AG09309 (cell line): ENCODE results near the gene CAMSAP3.

ENCODE experiments used
- DNase-seq: peaks from one replicate; pipeline ENCODE4 v3.0.0-alpha.2; 2010; ENCODE audit warnings: low read depth
- H3K4me3 ChIP-seq: 2 replicates; pipeline ENCODE4 v1.5.1; 2011; ENCODE audit warnings: mild to moderate bottlenecking, low read depth, low read length, moderate library complexity; ENCODE audit not compliant: control insufficient read depth
- TF ChIP-seq, protein P1 (sequence below): IDR thresholded peaks from 2 replicates; pipeline ENCODE4 v1.5.1; 2011; ENCODE audit warnings: mild to moderate bottlenecking, low read depth, low read length, inconsistent platforms; ENCODE audit not compliant: insufficient read depth, control insufficient read depth; ENCODE audit errors: missing control alignments

Gene CAMSAP3, protein sequence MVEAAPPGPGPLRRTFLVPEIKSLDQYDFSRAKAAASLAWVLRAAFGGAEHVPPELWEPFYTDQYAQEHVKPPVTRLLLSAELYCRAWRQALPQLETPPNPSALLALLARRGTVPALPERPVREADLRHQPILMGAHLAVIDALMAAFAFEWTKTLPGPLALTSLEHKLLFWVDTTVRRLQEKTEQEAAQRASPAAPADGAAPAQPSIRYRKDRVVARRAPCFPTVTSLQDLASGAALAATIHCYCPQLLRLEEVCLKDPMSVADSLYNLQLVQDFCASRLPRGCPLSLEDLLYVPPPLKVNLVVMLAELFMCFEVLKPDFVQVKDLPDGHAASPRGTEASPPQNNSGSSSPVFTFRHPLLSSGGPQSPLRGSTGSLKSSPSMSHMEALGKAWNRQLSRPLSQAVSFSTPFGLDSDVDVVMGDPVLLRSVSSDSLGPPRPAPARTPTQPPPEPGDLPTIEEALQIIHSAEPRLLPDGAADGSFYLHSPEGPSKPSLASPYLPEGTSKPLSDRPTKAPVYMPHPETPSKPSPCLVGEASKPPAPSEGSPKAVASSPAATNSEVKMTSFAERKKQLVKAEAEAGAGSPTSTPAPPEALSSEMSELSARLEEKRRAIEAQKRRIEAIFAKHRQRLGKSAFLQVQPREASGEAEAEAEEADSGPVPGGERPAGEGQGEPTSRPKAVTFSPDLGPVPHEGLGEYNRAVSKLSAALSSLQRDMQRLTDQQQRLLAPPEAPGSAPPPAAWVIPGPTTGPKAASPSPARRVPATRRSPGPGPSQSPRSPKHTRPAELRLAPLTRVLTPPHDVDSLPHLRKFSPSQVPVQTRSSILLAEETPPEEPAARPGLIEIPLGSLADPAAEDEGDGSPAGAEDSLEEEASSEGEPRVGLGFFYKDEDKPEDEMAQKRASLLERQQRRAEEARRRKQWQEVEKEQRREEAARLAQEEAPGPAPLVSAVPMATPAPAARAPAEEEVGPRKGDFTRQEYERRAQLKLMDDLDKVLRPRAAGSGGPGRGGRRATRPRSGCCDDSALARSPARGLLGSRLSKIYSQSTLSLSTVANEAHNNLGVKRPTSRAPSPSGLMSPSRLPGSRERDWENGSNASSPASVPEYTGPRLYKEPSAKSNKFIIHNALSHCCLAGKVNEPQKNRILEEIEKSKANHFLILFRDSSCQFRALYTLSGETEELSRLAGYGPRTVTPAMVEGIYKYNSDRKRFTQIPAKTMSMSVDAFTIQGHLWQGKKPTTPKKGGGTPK

DNA sequence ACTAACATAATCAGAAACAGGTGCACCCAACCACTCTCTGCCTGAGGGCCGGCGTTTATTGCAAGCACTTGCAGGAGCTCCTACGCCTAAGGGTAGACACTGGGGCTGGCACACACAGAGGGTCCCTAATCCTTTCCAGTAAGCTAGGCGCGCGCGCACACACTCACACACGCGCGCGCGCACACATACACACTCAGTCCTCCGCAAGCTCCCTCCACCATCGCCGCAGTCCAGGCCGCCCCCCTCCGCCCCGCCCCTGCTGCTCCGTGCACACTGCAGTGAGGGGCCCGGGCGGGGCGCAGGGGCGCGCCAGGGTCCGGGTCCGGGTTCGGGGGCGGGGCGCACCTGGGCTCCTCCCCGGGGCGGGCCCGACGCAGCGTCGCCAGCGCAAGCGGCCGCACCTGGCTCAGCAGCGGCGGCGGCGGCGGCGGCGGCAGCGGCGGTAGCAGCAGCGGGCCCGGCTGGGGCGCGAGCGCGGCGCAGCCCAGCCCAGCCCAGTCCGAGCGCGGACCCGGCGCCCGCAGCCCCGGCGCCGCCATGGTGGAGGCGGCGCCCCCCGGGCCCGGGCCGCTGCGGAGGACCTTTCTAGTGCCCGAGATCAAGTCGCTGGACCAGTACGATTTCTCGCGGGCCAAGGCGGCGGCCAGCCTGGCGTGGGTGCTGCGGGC is at the start of gene CAMSAP3:
CAMSAP3 (plus strand) TSS at position 398 of the 668 bp plus-strand sequence; CDS start at position 538, 140 bp downstream.
- TF ChIP-seq, protein P1, sequence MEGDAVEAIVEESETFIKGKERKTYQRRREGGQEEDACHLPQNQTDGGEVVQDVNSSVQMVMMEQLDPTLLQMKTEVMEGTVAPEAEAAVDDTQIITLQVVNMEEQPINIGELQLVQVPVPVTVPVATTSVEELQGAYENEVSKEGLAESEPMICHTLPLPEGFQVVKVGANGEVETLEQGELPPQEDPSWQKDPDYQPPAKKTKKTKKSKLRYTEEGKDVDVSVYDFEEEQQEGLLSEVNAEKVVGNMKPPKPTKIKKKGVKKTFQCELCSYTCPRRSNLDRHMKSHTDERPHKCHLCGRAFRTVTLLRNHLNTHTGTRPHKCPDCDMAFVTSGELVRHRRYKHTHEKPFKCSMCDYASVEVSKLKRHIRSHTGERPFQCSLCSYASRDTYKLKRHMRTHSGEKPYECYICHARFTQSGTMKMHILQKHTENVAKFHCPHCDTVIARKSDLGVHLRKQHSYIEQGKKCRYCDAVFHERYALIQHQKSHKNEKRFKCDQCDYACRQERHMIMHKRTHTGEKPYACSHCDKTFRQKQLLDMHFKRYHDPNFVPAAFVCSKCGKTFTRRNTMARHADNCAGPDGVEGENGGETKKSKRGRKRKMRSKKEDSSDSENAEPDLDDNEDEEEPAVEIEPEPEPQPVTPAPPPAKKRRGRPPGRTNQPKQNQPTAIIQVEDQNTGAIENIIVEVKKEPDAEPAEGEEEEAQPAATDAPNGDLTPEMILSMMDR: no peak
- DNase-seq: no peak
- no peak within 1 kb of the TSS for H3K4me3 ChIP-seq

DNA sequence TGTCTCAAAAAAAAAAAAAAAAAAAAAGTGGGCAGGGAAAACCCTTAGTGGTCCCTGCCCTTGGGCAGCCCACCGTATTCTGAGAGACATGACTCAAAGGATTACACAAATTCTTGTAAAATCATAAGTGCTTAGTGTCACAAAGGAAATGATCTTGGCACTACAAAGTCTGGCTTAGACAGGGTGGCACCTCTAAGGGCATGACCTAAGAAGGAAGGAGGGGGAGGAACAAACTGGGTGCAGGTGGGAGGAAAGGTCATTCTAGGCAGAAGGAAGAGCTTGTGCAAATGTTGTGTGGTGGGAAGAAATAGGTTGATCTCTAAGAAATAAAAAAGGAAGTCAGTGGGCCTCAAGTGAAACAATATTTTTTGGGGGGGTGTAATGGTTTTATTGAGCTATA is 49.8 kb upstream of the CAMSAP3 start:
- TF ChIP-seq, protein P1: no peak
- DNase-seq: no peak

DNA sequence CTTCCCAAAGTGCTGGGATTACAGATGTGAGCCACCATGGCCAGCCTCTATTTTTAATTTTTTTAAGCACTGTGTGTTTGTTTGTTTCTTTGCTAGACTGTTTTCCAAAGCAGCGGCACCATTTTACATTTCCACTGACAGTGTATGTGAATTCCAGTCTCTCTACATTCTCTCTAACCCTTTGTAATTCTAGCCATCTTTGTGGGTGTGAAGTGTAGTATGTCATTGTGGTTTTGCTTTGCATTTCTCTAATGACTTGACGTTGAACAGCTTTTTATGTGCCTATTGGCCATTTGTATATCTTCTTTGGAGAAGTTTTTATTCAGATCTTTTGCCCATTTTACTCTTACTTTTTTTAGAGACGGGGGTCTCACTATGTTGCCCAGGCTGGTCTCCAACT is 48.5 kb upstream of the CAMSAP3 start:
- DNase-seq: no peak
- TF ChIP-seq, protein P1: no peak
- H3K4me3 ChIP-seq: no peak overlapping the region

More for the DNA sequence above, 49.8 kb upstream of the CAMSAP3 start:
- H3K4me3 ChIP-seq: no peak overlapping the region

DNA sequence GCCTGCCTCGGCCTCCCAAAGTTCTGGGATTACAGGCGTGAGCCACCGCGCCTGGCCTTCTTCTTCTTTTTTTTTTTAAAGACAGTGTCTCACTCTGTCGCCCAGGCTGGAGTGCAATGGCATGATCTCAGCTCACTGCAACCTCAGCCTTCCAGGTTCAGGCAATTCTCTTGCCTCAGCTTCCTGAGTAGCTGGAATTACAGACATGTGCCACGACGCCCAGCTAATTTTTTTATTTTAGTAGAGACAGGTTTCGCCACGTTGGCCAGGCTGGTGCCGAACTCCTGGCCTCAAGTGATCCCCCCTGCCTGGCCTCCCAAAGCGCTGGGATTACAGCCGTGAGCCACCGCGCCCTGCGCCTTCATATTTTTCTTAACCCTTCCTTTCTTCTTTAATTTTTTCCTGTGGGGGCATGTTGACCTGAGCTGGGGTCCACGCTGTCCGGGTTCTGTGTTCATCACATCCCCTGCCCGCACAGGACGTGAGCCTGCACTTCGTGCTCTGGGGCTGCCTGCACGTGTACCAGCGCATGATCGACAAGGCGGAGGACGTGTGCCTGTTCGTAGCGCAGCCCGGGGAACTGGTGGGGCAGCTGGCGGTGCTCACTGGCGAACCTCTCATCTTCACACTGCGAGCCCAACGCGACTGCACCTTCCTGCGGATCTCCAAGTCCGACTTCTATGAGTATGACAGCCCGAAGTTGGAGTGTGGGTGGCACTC is 46.1 kb upstream of the CAMSAP3 start:
- no peak for DNase-seq
- no peak overlapping the region for H3K4me3 ChIP-seq
- TF ChIP-seq, protein P1: no peak

DNA sequence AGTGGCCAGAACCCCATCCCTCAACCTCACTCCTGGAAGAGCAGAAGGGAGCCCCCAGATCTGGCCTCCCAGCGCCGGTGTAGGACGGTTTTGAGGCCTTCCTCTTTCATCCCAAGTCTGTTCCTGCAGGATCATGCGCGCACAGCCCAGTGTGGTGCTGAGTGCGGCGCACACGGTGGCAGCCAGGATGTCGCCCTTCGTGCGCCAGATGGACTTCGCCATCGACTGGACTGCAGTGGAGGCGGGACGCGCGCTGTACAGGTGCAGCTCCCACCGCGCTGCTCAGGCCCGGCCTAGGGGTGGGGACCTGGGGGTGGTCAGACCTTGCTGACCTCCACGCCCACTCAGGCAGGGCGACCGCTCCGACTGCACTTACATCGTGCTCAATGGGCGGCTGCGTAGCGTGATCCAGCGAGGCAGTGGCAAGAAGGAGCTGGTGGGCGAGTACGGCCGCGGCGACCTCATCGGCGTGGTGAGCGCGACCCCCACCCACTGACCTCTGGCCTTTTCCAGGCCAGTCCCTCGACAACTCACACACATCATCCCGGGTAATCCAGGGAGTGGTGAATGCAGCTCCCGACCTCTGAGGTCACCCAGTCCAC is 45.4 kb upstream of the CAMSAP3 start:
- no peak for DNase-seq
- TF ChIP-seq, protein P1: no peak
- no peak overlapping the region for H3K4me3 ChIP-seq
